GM12873 (cell line): Measurements from ENCODE around the gene ZSCAN5A.

Experiments used
- TF ChIP-seq, protein P1 (sequence below): IDR thresholded peaks from 2 replicates; pipeline ENCODE4 v1.5.1; 2012; ENCODE audit warnings: low read depth, mild to moderate bottlenecking, moderate library complexity, low read length, control low read depth; ENCODE audit not compliant: insufficient read depth; ENCODE audit errors: missing control alignments

ZSCAN5A gene

DNA sequence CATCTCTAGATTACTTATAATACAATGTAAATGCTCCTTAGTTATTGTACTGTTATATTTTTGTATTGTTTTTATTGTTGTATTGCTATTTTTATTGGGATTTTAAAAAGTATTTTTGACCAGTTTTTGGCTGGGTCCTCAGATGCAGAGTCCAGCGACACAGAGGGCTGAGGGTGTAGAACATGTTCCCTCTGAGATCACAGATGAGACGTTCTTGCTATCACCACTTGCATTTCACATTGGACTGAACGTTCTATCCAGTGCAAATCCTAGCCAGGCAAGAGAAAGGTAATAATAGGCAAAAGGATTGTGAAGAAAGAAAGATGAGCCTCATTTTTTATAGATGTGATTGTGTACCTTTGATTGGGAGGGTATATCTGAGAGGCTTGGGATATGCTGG lies 15.0 kb downstream of the ZSCAN5A start:
- TF ChIP-seq, protein P1, sequence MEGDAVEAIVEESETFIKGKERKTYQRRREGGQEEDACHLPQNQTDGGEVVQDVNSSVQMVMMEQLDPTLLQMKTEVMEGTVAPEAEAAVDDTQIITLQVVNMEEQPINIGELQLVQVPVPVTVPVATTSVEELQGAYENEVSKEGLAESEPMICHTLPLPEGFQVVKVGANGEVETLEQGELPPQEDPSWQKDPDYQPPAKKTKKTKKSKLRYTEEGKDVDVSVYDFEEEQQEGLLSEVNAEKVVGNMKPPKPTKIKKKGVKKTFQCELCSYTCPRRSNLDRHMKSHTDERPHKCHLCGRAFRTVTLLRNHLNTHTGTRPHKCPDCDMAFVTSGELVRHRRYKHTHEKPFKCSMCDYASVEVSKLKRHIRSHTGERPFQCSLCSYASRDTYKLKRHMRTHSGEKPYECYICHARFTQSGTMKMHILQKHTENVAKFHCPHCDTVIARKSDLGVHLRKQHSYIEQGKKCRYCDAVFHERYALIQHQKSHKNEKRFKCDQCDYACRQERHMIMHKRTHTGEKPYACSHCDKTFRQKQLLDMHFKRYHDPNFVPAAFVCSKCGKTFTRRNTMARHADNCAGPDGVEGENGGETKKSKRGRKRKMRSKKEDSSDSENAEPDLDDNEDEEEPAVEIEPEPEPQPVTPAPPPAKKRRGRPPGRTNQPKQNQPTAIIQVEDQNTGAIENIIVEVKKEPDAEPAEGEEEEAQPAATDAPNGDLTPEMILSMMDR = no peak

DNA sequence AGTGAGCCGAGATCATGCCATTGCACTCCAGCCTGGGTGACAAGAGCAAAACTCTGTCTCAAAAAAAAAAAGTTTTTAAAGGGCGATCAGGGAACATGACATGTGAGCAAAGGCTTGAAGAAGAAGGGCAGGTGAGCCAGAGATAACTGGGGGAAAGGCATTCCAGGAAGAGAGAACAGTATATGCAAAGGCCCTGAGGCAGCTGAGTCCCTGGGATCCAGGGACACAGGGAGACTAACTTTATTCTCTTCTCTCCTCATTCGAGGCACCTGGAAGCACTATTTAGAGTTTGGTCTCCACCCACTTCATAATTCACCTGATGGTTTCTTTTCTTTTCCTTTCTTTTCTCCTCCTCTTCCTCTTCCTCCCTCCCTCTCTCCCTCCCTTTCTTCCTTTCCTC lies 17.6 kb downstream of the ZSCAN5A start:
- TF ChIP-seq, protein P1 = no peak

DNA sequence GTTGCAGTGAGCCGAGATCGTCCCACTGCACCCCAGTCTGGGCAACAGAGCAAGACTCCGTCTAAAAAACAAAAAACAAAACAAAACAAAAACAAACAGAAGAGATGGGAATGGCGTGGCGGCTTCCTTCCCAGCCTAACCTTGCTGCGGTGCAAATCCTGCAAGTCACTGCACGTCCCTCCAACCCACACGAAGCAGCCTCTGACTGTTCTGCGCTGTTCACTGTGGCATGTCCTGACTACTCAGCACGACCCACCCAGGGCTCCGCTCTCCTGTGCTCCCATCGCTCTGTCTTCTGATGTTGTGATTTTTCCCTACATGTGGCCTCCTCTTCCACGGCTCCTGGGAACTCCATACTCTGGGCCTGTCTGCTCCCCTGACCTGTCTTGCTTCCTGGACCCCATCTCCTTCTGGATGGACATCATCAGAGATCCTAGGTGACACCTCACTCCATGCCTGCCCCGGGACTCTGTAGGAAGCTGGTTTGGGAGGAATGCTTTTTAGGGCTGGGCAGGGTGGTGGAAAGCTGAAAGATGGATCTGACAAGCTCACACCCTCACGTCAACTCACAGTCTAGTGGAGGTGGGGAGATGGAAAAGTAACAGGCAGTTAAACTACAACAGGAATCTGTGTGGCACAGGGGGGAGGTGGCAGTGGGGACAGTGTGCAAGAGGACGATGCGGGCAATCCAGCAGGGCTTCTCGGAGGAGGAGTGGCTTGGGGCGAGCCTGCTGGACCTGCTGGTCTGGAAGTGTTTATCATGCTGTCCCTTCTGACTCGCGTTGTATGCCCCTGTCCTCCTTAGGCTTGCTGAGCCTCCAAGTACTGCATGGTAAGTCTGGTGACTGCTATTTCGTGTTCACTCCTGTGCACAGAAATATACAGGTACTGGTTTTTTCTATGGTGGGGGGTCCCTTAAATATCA lies 18.8 kb downstream of the ZSCAN5A start:
- TF ChIP-seq, protein P1 = no peak

DNA sequence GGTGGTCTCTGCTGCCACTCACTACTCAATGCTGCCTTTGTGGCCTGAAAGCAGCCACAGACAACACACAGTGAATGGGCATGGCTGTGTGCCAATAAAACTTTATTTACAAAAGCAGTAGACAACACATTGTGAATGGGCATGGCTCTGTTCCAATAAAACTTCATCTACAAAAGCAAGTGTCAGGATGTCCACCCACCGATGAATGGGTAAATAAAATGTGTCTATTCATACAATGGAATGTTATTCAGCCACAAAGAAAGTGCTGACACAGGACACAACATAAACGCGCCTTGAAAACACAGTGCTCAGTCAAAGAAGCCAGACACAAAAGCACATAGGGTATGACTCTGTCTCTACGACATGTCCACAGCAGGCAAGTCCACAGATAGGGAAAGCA lies 20.1 kb downstream of the ZSCAN5A start:
- TF ChIP-seq, protein P1 = no peak

DNA sequence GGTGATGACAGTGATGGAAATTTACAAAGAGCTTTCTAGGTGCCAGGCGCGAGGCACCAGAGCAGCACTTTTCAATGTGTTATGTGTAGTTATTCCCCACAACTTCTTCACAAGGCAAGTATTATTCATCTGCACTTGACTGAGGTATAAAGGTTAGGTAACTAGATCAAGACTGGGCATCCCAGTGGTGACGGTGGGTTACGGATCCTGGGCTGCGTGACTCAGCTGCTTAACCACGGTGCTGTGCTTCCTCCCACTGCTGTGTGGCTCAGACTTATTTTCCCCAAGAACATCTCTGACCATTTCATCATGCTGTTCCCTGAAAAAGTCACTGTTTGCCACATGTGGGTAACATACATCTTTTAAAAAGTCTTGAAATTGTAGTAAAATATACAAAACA lies 22.8 kb downstream of the ZSCAN5A start:
- TF ChIP-seq, protein P1 = no peak

DNA sequence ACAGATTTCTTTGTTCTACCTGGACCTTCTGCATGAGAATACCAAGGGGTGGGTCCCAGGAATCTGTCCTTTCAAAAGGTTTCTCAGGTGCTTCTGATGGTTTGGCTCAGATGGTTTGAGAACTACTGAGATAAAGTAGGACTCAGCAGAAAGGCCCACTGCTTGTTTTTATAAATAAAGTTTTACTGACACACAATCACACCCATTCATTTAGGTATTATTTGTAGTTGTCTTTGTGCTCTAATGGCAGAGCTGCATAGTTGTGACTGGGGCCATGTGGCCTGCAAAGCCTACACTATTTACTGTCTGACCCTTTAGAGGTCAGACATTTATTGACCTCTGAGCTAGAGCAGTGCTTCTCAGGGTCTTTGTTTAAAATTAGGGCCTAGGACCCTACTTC lies 24.5 kb downstream of the ZSCAN5A start:
- TF ChIP-seq, protein P1 = no peak

DNA sequence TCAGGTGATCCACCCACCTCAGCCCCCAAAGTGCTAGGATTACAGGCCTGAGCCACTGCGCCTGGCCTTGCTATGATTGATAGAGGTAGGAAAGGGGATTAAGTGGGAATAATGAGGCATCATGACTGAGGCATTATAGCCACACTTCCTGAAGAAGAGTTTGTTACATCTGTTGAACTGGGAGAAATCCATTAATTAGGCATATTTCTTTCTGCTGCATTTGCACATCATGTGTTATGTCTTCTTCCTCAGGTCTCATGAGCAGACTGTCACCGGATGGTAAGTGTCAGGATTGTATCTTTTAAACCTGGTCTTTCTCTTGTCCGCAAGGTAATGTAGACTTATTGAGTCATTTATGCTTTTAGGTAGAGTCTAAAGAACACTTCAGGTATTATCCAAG lies 29.9 kb downstream of the ZSCAN5A start:
- TF ChIP-seq, protein P1 = no peak
